Epithelial cell of proximal tubule (primary cell): ENCODE results near the gene PGBD5. TPM values are rescaled to one million over a fixed set of nuclear protein-coding genes. Genes with fewer than 3 reads are reported as not detected.

ENCODE experiments used
- DNase-seq: peaks from one replicate; pipeline ENCODE4 v3.0.0-alpha.2; 2011; ENCODE audit warnings: low read depth
- H3K4me3 ChIP-seq: 2 replicates; pipeline ENCODE4 v1.5.1; 2011; ENCODE audit warnings: low read depth, mild to moderate bottlenecking, low read length
- total RNA-seq: library from RNA; depleted of rRNA; stranded (reverse); fragments of >200 nt; gene quantifications from 2 replicates; pipeline ENCODE4 v1.2.3, GENCODE V29; 2015
- TF ChIP-seq, protein P1 (sequence below): conservative IDR thresholded peaks from 2 replicates; pipeline ENCODE4 v1.5.1; 2012; ENCODE audit warnings: low read depth, mild to moderate bottlenecking, low read length

PGBD5 gene
- total RNA-seq, 1 donor from 2014 or later, result 18.0 TPM

- H3K4me3 ChIP-seq, result no peak overlapping the region
- DNase-seq, result no peak
- TF ChIP-seq, protein P1, sequence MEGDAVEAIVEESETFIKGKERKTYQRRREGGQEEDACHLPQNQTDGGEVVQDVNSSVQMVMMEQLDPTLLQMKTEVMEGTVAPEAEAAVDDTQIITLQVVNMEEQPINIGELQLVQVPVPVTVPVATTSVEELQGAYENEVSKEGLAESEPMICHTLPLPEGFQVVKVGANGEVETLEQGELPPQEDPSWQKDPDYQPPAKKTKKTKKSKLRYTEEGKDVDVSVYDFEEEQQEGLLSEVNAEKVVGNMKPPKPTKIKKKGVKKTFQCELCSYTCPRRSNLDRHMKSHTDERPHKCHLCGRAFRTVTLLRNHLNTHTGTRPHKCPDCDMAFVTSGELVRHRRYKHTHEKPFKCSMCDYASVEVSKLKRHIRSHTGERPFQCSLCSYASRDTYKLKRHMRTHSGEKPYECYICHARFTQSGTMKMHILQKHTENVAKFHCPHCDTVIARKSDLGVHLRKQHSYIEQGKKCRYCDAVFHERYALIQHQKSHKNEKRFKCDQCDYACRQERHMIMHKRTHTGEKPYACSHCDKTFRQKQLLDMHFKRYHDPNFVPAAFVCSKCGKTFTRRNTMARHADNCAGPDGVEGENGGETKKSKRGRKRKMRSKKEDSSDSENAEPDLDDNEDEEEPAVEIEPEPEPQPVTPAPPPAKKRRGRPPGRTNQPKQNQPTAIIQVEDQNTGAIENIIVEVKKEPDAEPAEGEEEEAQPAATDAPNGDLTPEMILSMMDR, result no peak
These were observed 74.1 kb downstream of the PGBD5 start for GRCh38 chr1:230351983-230352382.

DNA sequence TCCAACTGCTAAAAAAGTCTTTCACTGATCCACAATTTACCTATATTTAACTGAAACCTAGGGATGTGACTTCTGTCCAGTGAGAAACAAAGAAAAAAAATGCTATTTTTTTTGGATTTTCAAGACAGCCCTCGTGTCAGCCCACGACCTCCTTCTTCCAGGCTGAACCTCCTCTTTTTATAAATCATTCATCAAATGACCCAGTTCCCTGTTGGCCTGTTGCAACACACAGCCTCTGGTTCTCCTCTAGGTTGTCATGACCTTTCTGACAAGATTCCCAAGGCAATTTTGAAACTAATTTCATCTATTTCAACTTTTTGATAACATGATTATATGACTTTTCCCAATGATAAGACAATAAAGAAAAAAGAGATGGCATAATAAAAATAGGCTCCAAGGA is 74.6 kb downstream of the PGBD5 start:
- TF ChIP-seq, protein P1, result no peak
- H3K4me3 ChIP-seq, result no peak overlapping the region
- DNase-seq, result no peak

DNA sequence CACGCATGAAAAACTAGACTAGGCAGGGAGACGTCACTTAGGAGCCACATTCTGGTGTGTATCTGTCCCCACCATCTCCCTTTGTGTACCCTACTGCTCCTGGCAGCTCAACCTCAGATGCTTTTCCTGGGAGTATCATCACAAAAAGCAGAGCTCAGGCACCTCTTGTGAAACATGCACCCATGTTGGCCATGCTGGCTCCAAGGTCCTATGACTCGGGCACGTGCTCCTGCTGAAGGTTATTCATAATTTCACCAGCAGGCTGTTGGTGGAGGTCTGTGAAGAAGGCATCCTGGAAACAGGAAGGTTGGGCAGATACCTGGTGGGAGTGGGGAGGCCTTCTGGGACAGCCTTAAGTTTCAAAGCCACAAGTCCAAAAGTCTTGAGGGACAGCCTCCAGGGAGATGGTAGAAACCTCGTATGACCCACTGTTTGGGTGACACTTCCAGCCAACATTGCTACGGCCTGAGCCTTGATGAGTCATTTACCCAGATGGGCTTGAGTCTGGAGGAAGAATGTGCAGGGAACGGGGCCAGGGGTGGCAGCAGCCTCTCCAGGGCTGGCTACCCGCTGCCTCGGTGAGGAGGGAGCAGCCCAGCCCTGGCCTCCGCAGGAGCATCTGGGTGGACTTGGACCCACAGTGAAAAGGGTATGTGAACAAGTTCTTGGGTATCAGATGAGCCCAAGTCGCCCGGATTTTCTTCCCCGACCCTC is 75.8 kb downstream of the PGBD5 start:
- TF ChIP-seq, protein P1, result no peak
- no peak overlapping the region for H3K4me3 ChIP-seq
- no peak for DNase-seq

- TF ChIP-seq, protein P1, result no peak
- no peak for DNase-seq
- no peak overlapping the region for H3K4me3 ChIP-seq
These were observed 77.1 kb downstream of the PGBD5 start for GRCh38 chr1:230349020-230349393.

GRCh38 chr1:230348386-230349019 is 77.6 kb downstream of the PGBD5 start:
- no peak overlapping the region for H3K4me3 ChIP-seq
- TF ChIP-seq, protein P1, result no peak
- no peak for DNase-seq

GRCh38 chr1:230347896-230348295 is 78.2 kb downstream of the PGBD5 start:
- TF ChIP-seq, protein P1, result no peak
- DNase-seq, result no peak
- no peak overlapping the region for H3K4me3 ChIP-seq
